ENCODE results near the gene CCNDBP1. TPM values are rescaled to one million over a fixed set of nuclear protein-coding genes. Genes with fewer than 3 reads are reported as not detected.
A peak's percentile ranks its signal among the peaks of the same experiment; 100 is the strongest.
"Not testable (repeated sequence)": the region's sequence is repeated elsewhere in the genome, so short reads cannot be mapped to it uniquely, and the experiment has no call there.

Gene CCNDBP1
- total RNA-seq, 1 donor from 2014 or later: 61.8 TPM

DNA sequence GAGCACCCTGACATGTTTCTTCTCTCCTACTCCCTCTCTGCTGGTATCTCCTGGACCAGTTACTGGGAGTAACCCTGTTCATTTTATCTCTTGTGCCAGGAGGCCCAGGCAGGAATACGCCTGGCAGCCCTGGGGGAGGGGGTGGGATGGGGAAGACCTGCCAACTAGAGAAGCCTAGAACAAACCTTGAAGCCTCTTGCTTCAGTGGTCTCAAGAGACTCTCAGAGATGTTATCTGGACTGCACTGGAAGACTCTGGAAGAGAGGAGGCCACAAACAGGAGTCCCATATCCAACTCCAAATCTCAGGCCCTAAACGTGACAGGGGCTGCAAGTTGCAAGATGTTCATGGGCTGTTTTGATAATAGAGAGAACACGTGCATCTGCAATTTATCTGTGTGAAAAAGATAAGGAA, 35.8 kb downstream of the CCNDBP1 start, which contains the start of gene EPB42:
Gene EPB42, minus strand, starts transcription at position 28 of the 413 bp plus-strand sequence. CDS start 193 bp downstream, outside the sequence.
- DNase-seq (ENCODE audit: low read depth): no peak
- Histone ChIP-seq H3K4me3 (ENCODE audit: low read depth, low read length) (no peak within 1 kb of the TSS), H3K36me3 (ENCODE audit: control insufficient read depth, insufficient read depth, low read length) (no peaks in the 10 kb centered on the region), H3K27me3 (ENCODE audit: control insufficient read depth, insufficient read depth, low read length) (peaks cover 2% of the 10 kb centered on the region)
- TF ChIP-seq, protein P1, sequence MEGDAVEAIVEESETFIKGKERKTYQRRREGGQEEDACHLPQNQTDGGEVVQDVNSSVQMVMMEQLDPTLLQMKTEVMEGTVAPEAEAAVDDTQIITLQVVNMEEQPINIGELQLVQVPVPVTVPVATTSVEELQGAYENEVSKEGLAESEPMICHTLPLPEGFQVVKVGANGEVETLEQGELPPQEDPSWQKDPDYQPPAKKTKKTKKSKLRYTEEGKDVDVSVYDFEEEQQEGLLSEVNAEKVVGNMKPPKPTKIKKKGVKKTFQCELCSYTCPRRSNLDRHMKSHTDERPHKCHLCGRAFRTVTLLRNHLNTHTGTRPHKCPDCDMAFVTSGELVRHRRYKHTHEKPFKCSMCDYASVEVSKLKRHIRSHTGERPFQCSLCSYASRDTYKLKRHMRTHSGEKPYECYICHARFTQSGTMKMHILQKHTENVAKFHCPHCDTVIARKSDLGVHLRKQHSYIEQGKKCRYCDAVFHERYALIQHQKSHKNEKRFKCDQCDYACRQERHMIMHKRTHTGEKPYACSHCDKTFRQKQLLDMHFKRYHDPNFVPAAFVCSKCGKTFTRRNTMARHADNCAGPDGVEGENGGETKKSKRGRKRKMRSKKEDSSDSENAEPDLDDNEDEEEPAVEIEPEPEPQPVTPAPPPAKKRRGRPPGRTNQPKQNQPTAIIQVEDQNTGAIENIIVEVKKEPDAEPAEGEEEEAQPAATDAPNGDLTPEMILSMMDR (IDR thresholded peaks at IDR 0.05; ENCODE audit: insufficient read depth, low read length, poor library complexity, severe bottlenecking): no peak

DNA sequence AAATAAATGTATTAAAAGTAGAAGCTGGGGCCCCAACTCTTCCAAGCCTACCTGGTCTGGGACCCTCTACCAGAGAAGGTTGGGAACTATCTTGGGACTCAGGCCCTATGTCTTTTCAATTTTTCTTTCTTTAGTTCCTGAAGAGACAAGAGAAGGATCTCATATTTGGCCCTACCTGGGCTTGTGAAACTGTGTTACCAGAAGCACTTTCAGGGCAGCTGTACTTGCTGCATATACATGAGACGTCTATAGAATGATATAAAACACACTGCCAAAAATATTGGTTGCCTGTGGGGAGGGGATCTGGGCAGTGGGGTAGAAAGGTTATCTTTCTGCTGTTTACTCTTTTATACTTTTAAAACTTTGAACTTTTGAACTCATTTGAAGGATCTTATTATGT, 36.2 kb downstream of the CCNDBP1 start:
- H3K27me3 ChIP-seq (ENCODE audit: control insufficient read depth, insufficient read depth, low read length): peaks cover 2% of the 10 kb centered on the region
- TF ChIP-seq, protein P1 (IDR thresholded peaks at IDR 0.05; ENCODE audit: insufficient read depth, low read length, poor library complexity, severe bottlenecking): no peak

DNA sequence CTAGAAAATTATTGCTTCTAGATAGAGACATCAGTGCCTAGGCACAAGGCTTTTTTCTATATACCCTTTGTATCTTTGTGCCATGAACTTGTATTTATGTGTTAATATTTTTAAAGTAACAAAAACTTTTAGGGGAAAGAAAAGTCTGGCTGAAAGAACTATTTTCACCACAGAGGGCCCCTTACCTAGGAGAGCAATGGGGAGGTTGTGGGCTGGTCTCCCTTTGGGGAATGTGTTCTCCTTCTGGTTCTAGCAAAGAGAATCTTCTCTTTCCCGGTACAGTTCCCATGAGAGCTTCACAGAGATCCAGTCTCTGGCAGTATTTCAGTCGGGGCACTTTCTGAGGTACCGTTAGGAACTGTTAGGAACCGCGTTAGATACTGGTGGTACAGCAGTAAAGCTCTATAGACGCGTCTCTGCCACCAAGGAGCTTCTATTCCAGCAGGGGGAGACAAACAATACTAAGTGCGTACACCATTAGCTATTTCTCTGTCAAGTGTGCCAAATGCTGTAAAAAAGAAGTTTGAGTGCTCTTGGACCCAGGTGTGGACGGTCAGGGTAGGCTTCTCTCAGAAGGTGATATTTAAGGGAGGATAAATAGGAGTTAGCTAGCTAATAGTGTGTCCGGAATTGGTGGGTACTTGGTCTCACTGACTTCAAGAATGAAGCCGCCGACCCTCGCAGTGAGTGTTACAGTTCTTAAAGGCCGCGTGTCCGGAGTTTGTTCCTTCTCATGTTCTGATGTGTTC, 40.2 kb downstream of the CCNDBP1 start:
- no peaks in the 10 kb centered on the region for H3K36me3 ChIP-seq (ENCODE audit: control insufficient read depth, insufficient read depth, low read length)
- TF ChIP-seq, protein P1 (IDR thresholded peaks at IDR 0.05; ENCODE audit: insufficient read depth, low read length, poor library complexity, severe bottlenecking): peak; percentile 79
- peaks cover 2% of the 10 kb centered on the region for H3K27me3 ChIP-seq (ENCODE audit: control insufficient read depth, insufficient read depth, low read length)
- no peak overlapping the region for H3K4me3 ChIP-seq (ENCODE audit: low read depth, low read length)
- peak; percentile 26 for DNase-seq (ENCODE audit: low read depth)

More for the DNA sequence above, 36.2 kb downstream of the CCNDBP1 start:
- no peak for DNase-seq (ENCODE audit: low read depth)
- no peaks in the 10 kb centered on the region for H3K36me3 ChIP-seq (ENCODE audit: control insufficient read depth, insufficient read depth, low read length)
- H3K4me3 ChIP-seq (ENCODE audit: low read depth, low read length): no peak overlapping the region

DNA sequence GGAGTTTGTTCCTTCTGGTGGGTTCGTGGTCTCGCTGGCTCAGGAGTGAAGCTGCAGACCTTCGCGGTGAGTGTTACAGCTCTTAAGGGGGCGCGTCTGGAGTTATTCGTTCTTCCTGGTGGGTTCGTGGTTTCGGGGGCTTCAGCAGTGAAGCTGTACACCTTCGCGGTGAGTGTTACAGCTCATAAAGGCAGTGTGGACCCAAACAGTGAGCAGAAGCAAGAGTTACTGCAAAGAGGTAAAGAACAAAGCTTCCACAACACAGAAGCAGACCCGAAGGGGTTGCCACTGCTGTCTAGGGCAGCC, 40.7 kb downstream of the CCNDBP1 start:
- H3K36me3 ChIP-seq (ENCODE audit: control insufficient read depth, insufficient read depth, low read length); H3K4me3 ChIP-seq (ENCODE audit: low read depth, low read length); H3K27me3 ChIP-seq (ENCODE audit: control insufficient read depth, insufficient read depth, low read length); DNase-seq (ENCODE audit: low read depth): not testable (repeated sequence)

DNA sequence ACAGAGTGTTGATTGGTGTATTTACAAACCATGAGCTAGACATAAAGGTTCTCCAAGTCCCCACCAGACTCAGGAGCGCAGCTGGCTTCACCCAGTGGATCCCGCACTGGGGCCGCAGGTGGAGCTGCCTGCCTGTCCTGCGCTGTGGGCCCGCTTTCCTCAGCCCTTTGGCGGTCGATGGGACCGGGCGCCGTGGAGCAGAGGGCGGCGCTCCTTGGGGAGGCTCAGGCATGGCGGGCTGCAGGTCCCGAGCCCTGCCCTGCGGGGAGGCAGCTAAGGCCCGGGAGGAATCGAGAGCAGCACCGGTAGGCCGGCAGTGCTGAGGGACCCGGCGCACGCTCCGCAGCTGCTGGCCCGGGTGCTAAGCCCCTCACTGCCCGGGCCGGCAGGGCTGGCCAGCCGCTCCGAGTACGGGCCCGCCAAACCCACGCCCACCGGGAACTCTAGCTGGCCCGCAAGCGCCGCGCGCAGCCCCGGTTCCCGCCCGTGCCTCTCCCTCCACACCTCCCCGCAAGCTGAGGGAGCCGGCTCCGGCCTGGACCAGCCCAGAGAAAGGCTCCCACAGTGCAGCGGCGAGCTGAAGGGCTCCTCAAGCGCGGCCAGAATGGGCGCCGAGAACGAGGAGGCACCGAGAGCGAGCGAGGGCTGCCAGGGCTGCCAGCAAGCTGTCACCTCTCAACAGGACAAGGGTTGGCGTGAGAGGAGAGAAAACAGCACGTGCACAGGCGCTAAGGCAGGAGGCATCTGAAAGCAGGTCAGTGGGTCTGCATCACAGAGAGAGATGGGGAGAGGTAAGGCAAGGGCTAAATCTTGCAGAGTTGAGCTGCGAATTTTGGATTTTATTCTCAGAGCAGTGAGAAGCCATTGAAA, 41.5 kb downstream of the CCNDBP1 start:
- H3K4me3 ChIP-seq (ENCODE audit: low read depth, low read length): no peak overlapping the region
- no peak for DNase-seq (ENCODE audit: low read depth)
- TF ChIP-seq, protein P1 (IDR thresholded peaks at IDR 0.05; ENCODE audit: insufficient read depth, low read length, poor library complexity, severe bottlenecking): no peak

DNA sequence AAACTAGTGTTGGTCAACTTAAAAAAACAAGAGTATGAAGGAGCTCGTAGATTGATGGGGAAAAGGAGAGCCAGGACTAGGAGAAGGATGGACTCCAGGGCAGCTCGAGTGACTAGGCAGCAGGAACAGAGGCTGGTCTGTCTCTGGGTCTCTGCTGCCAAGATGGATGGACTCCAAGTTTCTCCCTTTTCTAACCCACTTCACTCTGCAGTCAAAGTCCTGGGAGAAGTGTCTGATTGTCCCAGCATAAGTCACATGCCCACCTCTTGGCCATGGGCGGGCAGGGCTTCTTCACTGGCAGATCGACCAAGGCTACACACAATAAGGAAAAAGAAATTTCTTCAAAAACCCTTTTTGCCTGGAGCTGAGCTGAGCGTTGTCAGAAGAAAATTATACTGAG, 44.8 kb downstream of the CCNDBP1 start:
- no peaks in the 10 kb centered on the region for H3K36me3 ChIP-seq (ENCODE audit: control insufficient read depth, insufficient read depth, low read length)
- no peak overlapping the region for H3K4me3 ChIP-seq (ENCODE audit: low read depth, low read length)
- no peak for DNase-seq (ENCODE audit: low read depth)
- H3K27me3 ChIP-seq (ENCODE audit: control insufficient read depth, insufficient read depth, low read length): peaks cover 5% of the 10 kb centered on the region
- TF ChIP-seq, protein P1 (IDR thresholded peaks at IDR 0.05; ENCODE audit: insufficient read depth, low read length, poor library complexity, severe bottlenecking): no peak

More for the DNA sequence above, 41.5 kb downstream of the CCNDBP1 start:
- Histone ChIP-seq H3K36me3 (ENCODE audit: control insufficient read depth, insufficient read depth, low read length) (no peaks in the 10 kb centered on the region), H3K27me3 (ENCODE audit: control insufficient read depth, insufficient read depth, low read length) (peaks cover 2% of the 10 kb centered on the region)
